HEK293 (cell line): ENCODE results near the gene SMYD1.

Experiments
- HOXA7 ChIP-seq: sonication (generic); formaldehyde crosslinking; IDR thresholded peaks from 2 replicates; pipeline ENCODE4 v1.8.1; 2022; ENCODE audit warnings: missing genetic modification reagents, borderline replicate concordance
- SETDB1 ChIP-seq: IDR thresholded peaks from one replicate; pipeline ENCODE4 v1.6.1; 2017; ENCODE audit warnings: mild to moderate bottlenecking, low read length, moderate library complexity, mixed read lengths; ENCODE audit not compliant: insufficient read length
- ZNF311 ChIP-seq: fragments of 450-650 bp; formaldehyde crosslinking; IDR thresholded peaks from 2 replicates; pipeline ENCODE4 v1.5.1; 2017; ENCODE audit warnings: missing biosample characterization, missing genetic modification characterization, borderline replicate concordance
- ZNF510 ChIP-seq: fragments of 450-650 bp; formaldehyde crosslinking; IDR thresholded peaks from 2 replicates; pipeline ENCODE4 v1.5.1; 2018; ENCODE audit warnings: mild to moderate bottlenecking, missing genetic modification characterization, missing biosample characterization; ENCODE audit not compliant: insufficient replicate concordance
- ZNF654 ChIP-seq: fragments of 450-650 bp; formaldehyde crosslinking; IDR thresholded peaks from 2 replicates; pipeline ENCODE4 v1.5.1; 2016; ENCODE audit warnings: low read depth, missing biosample characterization, missing genetic modification characterization
- ZNF768 ChIP-seq: fragments of 450-650 bp; formaldehyde crosslinking; IDR thresholded peaks from 2 replicates; pipeline ENCODE4 v1.5.1; 2018; ENCODE audit warnings: missing biosample characterization, mild to moderate bottlenecking, missing genetic modification characterization
- TF ChIP-seq, protein P1 (sequence below): fragments of 450-650 bp; formaldehyde crosslinking; IDR thresholded peaks from 2 replicates; pipeline ENCODE4 v1.5.1; 2016; ENCODE audit warnings: missing biosample characterization, missing genetic modification characterization
- TF ChIP-seq, protein P2 (sequence below): fragments of 450-650 bp; formaldehyde crosslinking; IDR thresholded peaks from 2 replicates; pipeline ENCODE4 v1.5.1; 2016; ENCODE audit warnings: missing biosample characterization, missing genetic modification characterization
- TF ChIP-seq, protein P3 (sequence below): fragments of 450-650 bp; formaldehyde crosslinking; IDR thresholded peaks from 2 replicates; pipeline ENCODE4 v1.5.1; 2016; ENCODE audit warnings: missing biosample characterization, missing genetic modification characterization

GRCh38 chr2:88091943-88092342, 24.3 kb downstream of the SMYD1 start:
- TF ChIP-seq, protein P1, sequence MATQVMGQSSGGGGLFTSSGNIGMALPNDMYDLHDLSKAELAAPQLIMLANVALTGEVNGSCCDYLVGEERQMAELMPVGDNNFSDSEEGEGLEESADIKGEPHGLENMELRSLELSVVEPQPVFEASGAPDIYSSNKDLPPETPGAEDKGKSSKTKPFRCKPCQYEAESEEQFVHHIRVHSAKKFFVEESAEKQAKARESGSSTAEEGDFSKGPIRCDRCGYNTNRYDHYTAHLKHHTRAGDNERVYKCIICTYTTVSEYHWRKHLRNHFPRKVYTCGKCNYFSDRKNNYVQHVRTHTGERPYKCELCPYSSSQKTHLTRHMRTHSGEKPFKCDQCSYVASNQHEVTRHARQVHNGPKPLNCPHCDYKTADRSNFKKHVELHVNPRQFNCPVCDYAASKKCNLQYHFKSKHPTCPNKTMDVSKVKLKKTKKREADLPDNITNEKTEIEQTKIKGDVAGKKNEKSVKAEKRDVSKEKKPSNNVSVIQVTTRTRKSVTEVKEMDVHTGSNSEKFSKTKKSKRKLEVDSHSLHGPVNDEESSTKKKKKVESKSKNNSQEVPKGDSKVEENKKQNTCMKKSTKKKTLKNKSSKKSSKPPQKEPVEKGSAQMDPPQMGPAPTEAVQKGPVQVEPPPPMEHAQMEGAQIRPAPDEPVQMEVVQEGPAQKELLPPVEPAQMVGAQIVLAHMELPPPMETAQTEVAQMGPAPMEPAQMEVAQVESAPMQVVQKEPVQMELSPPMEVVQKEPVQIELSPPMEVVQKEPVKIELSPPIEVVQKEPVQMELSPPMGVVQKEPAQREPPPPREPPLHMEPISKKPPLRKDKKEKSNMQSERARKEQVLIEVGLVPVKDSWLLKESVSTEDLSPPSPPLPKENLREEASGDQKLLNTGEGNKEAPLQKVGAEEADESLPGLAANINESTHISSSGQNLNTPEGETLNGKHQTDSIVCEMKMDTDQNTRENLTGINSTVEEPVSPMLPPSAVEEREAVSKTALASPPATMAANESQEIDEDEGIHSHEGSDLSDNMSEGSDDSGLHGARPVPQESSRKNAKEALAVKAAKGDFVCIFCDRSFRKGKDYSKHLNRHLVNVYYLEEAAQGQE (tag by site-specific recombination): no peak
- TF ChIP-seq, protein P2, sequence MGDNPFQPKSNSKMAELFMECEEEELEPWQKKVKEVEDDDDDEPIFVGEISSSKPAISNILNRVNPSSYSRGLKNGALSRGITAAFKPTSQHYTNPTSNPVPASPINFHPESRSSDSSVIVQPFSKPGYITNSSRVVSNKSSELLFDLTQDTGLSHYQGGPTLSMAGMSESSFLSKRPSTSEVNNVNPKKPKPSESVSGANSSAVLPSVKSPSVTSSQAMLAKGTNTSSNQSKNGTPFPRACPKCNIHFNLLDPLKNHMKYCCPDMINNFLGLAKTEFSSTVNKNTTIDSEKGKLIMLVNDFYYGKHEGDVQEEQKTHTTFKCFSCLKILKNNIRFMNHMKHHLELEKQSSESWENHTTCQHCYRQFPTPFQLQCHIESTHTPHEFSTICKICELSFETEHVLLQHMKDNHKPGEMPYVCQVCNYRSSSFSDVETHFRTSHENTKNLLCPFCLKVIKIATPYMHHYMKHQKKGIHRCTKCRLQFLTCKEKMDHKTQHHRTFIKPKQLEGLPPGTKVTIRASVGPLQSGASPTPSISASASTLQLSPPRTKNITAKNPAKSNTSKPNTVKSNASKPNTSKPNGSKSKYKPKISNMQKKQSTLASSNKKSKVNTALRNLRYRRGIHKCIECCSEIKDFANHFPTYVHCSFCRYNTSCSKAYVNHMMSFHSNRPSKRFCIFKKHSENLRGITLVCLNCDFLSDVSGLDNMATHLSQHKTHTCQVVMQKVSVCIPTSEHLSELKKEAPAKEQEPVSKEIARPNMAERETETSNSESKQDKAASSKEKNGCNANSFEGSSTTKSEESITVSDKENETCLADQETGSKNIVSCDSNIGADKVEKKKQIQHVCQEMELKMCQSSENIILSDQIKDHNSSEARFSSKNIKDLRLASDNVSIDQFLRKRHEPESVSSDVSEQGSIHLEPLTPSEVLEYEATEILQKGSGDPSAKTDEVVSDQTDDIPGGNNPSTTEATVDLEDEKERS: no peak
- TF ChIP-seq ZNF311 (tag by site-specific recombination) (no peak), ZNF654 (no peak), SETDB1 (no peak), ZNF768 (tag by site-specific recombination) (no peak), ZNF510 (tag by site-specific recombination) (no peak), HOXA7 (no peak)
- TF ChIP-seq, protein P3, sequence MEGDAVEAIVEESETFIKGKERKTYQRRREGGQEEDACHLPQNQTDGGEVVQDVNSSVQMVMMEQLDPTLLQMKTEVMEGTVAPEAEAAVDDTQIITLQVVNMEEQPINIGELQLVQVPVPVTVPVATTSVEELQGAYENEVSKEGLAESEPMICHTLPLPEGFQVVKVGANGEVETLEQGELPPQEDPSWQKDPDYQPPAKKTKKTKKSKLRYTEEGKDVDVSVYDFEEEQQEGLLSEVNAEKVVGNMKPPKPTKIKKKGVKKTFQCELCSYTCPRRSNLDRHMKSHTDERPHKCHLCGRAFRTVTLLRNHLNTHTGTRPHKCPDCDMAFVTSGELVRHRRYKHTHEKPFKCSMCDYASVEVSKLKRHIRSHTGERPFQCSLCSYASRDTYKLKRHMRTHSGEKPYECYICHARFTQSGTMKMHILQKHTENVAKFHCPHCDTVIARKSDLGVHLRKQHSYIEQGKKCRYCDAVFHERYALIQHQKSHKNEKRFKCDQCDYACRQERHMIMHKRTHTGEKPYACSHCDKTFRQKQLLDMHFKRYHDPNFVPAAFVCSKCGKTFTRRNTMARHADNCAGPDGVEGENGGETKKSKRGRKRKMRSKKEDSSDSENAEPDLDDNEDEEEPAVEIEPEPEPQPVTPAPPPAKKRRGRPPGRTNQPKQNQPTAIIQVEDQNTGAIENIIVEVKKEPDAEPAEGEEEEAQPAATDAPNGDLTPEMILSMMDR: no peak
